H9 (cell line): ENCODE data around the gene COMT. TPM values are rescaled to one million over a fixed set of nuclear protein-coding genes. Genes with fewer than 3 reads are reported as not detected.

Experiments used
- DNase-seq: peaks from one replicate; pipeline ENCODE4 v3.0.0-alpha.2; 2017
- H2AFZ ChIP-seq: one replicate; pipeline ENCODE4 v1.6.1; 2013; ENCODE audit warnings: mild to moderate bottlenecking, low read length, control low read depth, moderate library complexity
- H2AK5ac ChIP-seq: 2 replicates; pipeline ENCODE4 v1.6.1; 2013; ENCODE audit warnings: low read length, control low read depth, mixed read lengths; ENCODE audit not compliant: insufficient read length
- H2BK120ac ChIP-seq: one replicate; pipeline ENCODE4 v1.6.1; 2013; ENCODE audit warnings: low read depth, mild to moderate bottlenecking, low read length, control low read depth, inconsistent platforms; ENCODE audit not compliant: poor library complexity, severe bottlenecking
- H2BK12ac ChIP-seq: 2 replicates; pipeline ENCODE4 v1.6.1; 2013; ENCODE audit warnings: low read length, control low read depth, mixed read lengths, low read depth; ENCODE audit not compliant: insufficient read length
- H2BK15ac ChIP-seq: 2 replicates; pipeline ENCODE4 v1.6.1; 2013; ENCODE audit warnings: low read depth, low read length, control low read depth
- H2BK20ac ChIP-seq: one replicate; pipeline ENCODE4 v1.6.1; 2013; ENCODE audit warnings: low read depth, mild to moderate bottlenecking, low read length, control low read depth, inconsistent platforms; ENCODE audit not compliant: poor library complexity, severe bottlenecking
- H2BK5ac ChIP-seq: 2 replicates; pipeline ENCODE4 v1.6.1; 2013; ENCODE audit warnings: low read length, control low read depth, mixed read lengths; ENCODE audit not compliant: insufficient read length
- H3K14ac ChIP-seq: 2 replicates; pipeline ENCODE4 v1.6.1; 2013; ENCODE audit warnings: low read length, control low read depth; ENCODE audit not compliant: insufficient read depth
- H3K18ac ChIP-seq: 2 replicates; pipeline ENCODE4 v1.6.1; 2013; ENCODE audit warnings: low read depth, mild to moderate bottlenecking, mixed read lengths, low read length, control low read depth; ENCODE audit not compliant: insufficient read length
- H3K23ac ChIP-seq: 2 replicates; pipeline ENCODE4 v1.6.1; 2013; ENCODE audit warnings: low read length, control low read depth, mixed read lengths, low read depth; ENCODE audit not compliant: insufficient read length
- H3K23me2 ChIP-seq: 2 replicates; pipeline ENCODE4 v1.6.1; 2013; ENCODE audit warnings: low read depth, mild to moderate bottlenecking, mixed read lengths, low read length, control low read depth; ENCODE audit not compliant: insufficient read length, poor library complexity, severe bottlenecking
- H3K27ac ChIP-seq: 2 replicates; pipeline ENCODE4 v1.5.1; 2013; ENCODE audit warnings: low read length, control low read depth, mixed read lengths, low read depth; ENCODE audit not compliant: insufficient read length
- H3K27me3 ChIP-seq: 2 replicates; pipeline ENCODE4 v1.6.1; 2013; ENCODE audit warnings: low read length, control low read depth, inconsistent platforms; ENCODE audit not compliant: insufficient read depth
- H3K4ac ChIP-seq: 2 replicates; pipeline ENCODE4 v1.6.1; 2013; ENCODE audit warnings: low read depth, mild to moderate bottlenecking, control low read depth, inconsistent platforms, low read length, moderate library complexity
- H3K4me1 ChIP-seq: 2 replicates; pipeline ENCODE4 v1.6.1; 2013; ENCODE audit warnings: low read length, control low read depth, inconsistent platforms; ENCODE audit not compliant: insufficient read depth
- H3K4me2 ChIP-seq: 2 replicates; pipeline ENCODE4 v1.6.1; 2013; ENCODE audit warnings: low read length, control low read depth, mixed read lengths; ENCODE audit not compliant: insufficient read length, insufficient read depth
- H3K56ac ChIP-seq: 2 replicates; pipeline ENCODE4 v1.6.1; 2013; ENCODE audit warnings: low read depth, mild to moderate bottlenecking, mixed read lengths, low read length, control low read depth; ENCODE audit not compliant: insufficient read length
- H3K79me1 ChIP-seq: 2 replicates; pipeline ENCODE4 v1.6.1; 2013; ENCODE audit warnings: low read depth, mild to moderate bottlenecking, moderate library complexity, low read length, control low read depth, inconsistent platforms; ENCODE audit not compliant: insufficient read depth, poor library complexity, severe bottlenecking
- H3K79me2 ChIP-seq: 2 replicates; pipeline ENCODE4 v1.6.1; 2013; ENCODE audit warnings: low read length, control low read depth, inconsistent platforms; ENCODE audit not compliant: insufficient read depth
- H3K9ac ChIP-seq: 2 replicates; pipeline ENCODE4 v1.6.1; 2013; ENCODE audit warnings: low read length, control low read depth, mixed read lengths; ENCODE audit not compliant: insufficient read length; ENCODE audit errors: extremely low read depth
- H3K9me3 ChIP-seq: one replicate; pipeline ENCODE4 v1.6.1; 2013; ENCODE audit warnings: low read depth, low read length, inconsistent platforms; ENCODE audit not compliant: control insufficient read depth
- H3T11ph ChIP-seq: one replicate; pipeline ENCODE4 v1.6.1; 2013; ENCODE audit warnings: mild to moderate bottlenecking, low read length, control low read depth, inconsistent platforms
- H4K20me1 ChIP-seq: one replicate; pipeline ENCODE4 v1.6.1; 2013; ENCODE audit not compliant: control insufficient read depth, insufficient read length, insufficient read depth
- H4K5ac ChIP-seq: 2 replicates; pipeline ENCODE4 v1.6.1; 2013; ENCODE audit warnings: low read depth, mild to moderate bottlenecking, mixed read lengths, low read length, control low read depth; ENCODE audit not compliant: insufficient read length
- H4K8ac ChIP-seq: replicated peaks from 2 replicates; pipeline ENCODE4 v1.6.1; 2013; ENCODE audit warnings: low read length, control low read depth, mixed read lengths, low read depth; ENCODE audit not compliant: insufficient read length
- H4K91ac ChIP-seq: 2 replicates; pipeline ENCODE4 v1.6.1; 2013; ENCODE audit warnings: low read depth, mild to moderate bottlenecking, moderate library complexity, mixed read lengths, low read length, control low read depth; ENCODE audit not compliant: insufficient read length
- H3K27ac Mint-ChIP-seq, 3 experiments: 2 replicates in 2 of 3; 3 replicates in 1 of 3; pipeline ENCODE4 v1.8.0; 2020 to 2021; ENCODE audit warnings: mixed read lengths in 3 of 3, mild to moderate bottlenecking in 1 of 3, moderate library complexity in 1 of 3
- H3K27me3 Mint-ChIP-seq: 2 replicates; pipeline ENCODE4 v1.8.0; 2021; ENCODE audit warnings: low read depth, mild to moderate bottlenecking, moderate library complexity, mixed read lengths
- H3K36me3 Mint-ChIP-seq, 3 experiments: 2 replicates in 2 of 3; 3 replicates in 1 of 3; pipeline ENCODE4 v1.8.0; 2020 to 2021; ENCODE audit warnings: low read depth in 3 of 3, mixed read lengths in 3 of 3; ENCODE audit not compliant: insufficient read depth in 1 of 3
- H3K4me1 Mint-ChIP-seq, 2 experiments: 2 replicates each; pipeline ENCODE4 v1.8.0; 2020; ENCODE audit warnings: mixed read lengths in 2 of 2
- H3K4me3 Mint-ChIP-seq, 2 experiments: 2 replicates in 1 of 2; 3 replicates in 1 of 2; pipeline ENCODE4 v1.8.0; 2020 to 2021; ENCODE audit warnings: mild to moderate bottlenecking in 2 of 2, mixed read lengths in 2 of 2, moderate library complexity in 1 of 2
- H3K9me3 Mint-ChIP-seq, 2 experiments: 2 replicates in 1 of 2; 3 replicates in 1 of 2; pipeline ENCODE4 v1.8.0; 2020; ENCODE audit warnings: mild to moderate bottlenecking in 2 of 2, mixed read lengths in 2 of 2, moderate library complexity in 1 of 2
- CTCF ChIP-seq: fragments of 200-600 bp; sonication (generic); conservative IDR thresholded peaks from 3 replicates; pipeline ENCODE4 v1.8.0; 2021; ENCODE audit warnings: antibody characterized with exemption, mild to moderate bottlenecking
- WGBS: extraction: QIAGEN DNeasy Blood & Tissue Kit; methylation state at CpG from one replicate; pipeline ENCODE4 v1.1.7; 2013; ENCODE audit warnings: missing lambda C conversion rate, low lambda C conversion rate, mixed read lengths; ENCODE audit not compliant: insufficient read length; ENCODE audit errors: extremely low coverage; 5-methylcytosine and 5-hydroxymethylcytosine counted together
- total RNA-seq: library from RNA; stranded (reverse); gene quantifications from 2 replicates; pipeline ENCODE4 v1.2.1, GENCODE V29; 2021

Gene COMT
- total RNA-seq, 1 experiment from 2014 or later = 42.2 TPM

GRCh38 chr22:19990609-19991394 is 49.2 kb downstream of the COMT start:
- Mint-ChIP-seq H3K4me3 (no peak overlapping the region), H3K36me3 (no peaks in the 10 kb centered on the region), H3K27me3 (no peaks in the 10 kb centered on the region), H3K9me3 (no peaks in the 10 kb centered on the region; a peak in 1 of 5 replicates), H3K4me1 (peaks cover 0 to 16% of the 10 kb centered on the region in 2 experiments; a peak in 3 of 4 replicates), H3K27ac (no peak overlapping the region)
- Histone ChIP-seq H4K8ac (no peak overlapping the region), H3K56ac (no peak overlapping the region), H3K27me3 (no peaks in the 10 kb centered on the region), H2BK120ac (no peak overlapping the region), H2AFZ (no peak overlapping the region), H3K23me2 (no peaks in the 10 kb centered on the region), H3K18ac (no peak overlapping the region), H3K27ac (no peak overlapping the region), H3K4me2 (no peak overlapping the region), H4K91ac (no peak overlapping the region), H3K79me2 (no peaks in the 10 kb centered on the region), H2BK20ac (no peak overlapping the region), H3K23ac (no peak overlapping the region), H3K14ac (peak overlapping the region; percentile 21; the same call in 1 of the 2 replicates), H3K9ac (no peak overlapping the region), H3K9me3 (no peaks in the 10 kb centered on the region), H3K4me1 (no peaks in the 10 kb centered on the region; the same call in 1 of the 2 replicates), H4K5ac (no peak overlapping the region), H4K20me1 (peaks cover 1% of the 10 kb centered on the region), H3K79me1 (no peaks in the 10 kb centered on the region), H2BK15ac (no peak overlapping the region), H3K4ac (no peak overlapping the region), H2BK5ac (no peak overlapping the region), H2AK5ac (no peak overlapping the region), H2BK12ac (no peak overlapping the region), H3T11ph (no peak overlapping the region)
- DNase-seq = no peak
- WGBS = no CpG with 5 or more reads among the region's 20 CpGs
- TF ChIP-seq CTCF = no peak
